HL-60 (cell line): Measurements from ENCODE around the gene ATXN7L2.

ENCODE experiments used
- POLR2AphosphoS5 ChIP-seq: IDR thresholded peaks from 2 replicates; pipeline ENCODE4 v1.6.1; 2012; ENCODE audit warnings: low read depth
- REST ChIP-seq: IDR thresholded peaks from 2 replicates; pipeline ENCODE4 v1.6.1; 2012; ENCODE audit warnings: low read depth; ENCODE audit not compliant: insufficient replicate concordance

DNA sequence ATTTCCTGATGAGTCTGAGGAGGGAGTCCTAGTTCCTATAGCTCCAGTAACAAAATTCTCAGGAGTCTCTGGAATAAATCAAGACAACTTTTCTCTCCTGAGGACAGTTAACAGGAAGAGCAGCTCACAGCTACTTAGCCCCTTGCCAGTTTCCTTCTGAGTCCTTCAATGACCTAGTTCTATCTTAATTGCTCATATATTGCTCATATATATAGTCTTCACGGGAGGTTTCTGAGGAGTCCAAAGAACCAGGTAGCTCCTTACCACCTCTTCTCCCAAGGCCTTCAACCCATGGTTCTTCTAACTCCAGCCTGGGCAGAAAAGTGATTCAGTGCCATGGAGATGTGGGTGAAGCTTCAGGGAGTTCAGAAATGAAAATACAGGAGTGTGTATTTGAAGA is 21.3 kb downstream of the ATXN7L2 start:
- TF ChIP-seq REST, result no peak
- no peak for TF ChIP-seq POLR2AphosphoS5
